ACC112 (cell line): ENCODE results near the gene TNS1.

Experiments
- H2AFZ ChIP-seq: fragments of 200-600 bp; sonication (generic); one replicate; pipeline ENCODE4 v1.6.0; 2017; ENCODE audit warnings: antibody characterized with exemption, low read length; ENCODE audit not compliant: unreplicated experiment
- H3K27ac ChIP-seq: fragments of 200-600 bp; sonication (generic); 2 replicates; pipeline ENCODE4 v1.5.1; 2014; ENCODE audit warnings: low read depth, mild to moderate bottlenecking, antibody characterized with exemption, low read length, moderate library complexity
- H3K27me3 ChIP-seq: fragments of 200-600 bp; sonication (generic); 2 replicates; pipeline ENCODE4 v1.6.1; 2014; ENCODE audit warnings: mild to moderate bottlenecking, antibody characterized with exemption, low read length, moderate library complexity, mixed read lengths; ENCODE audit not compliant: insufficient read depth
- H3K36me3 ChIP-seq: fragments of 200-600 bp; sonication (generic); 2 replicates; pipeline ENCODE4 v1.6.1; 2016; ENCODE audit warnings: mild to moderate bottlenecking, antibody characterized with exemption, low read length, moderate library complexity, mixed read lengths; ENCODE audit not compliant: insufficient read depth
- H3K4me1 ChIP-seq: fragments of 200-600 bp; sonication (generic); one replicate; pipeline ENCODE4 v1.6.1; 2016; ENCODE audit warnings: low read length, mixed read lengths; ENCODE audit not compliant: insufficient read depth, unreplicated experiment, control insufficient read depth
- H3K4me3 ChIP-seq: fragments of 200-600 bp; sonication (generic); 2 replicates; pipeline ENCODE4 v1.5.1; 2014; ENCODE audit warnings: mild to moderate bottlenecking, low read depth, low read length
- H3K79me2 ChIP-seq: fragments of 200-600 bp; sonication (generic); one replicate; pipeline ENCODE4 v1.6.0; 2016; ENCODE audit warnings: low read length; ENCODE audit not compliant: control insufficient read depth, unreplicated experiment, insufficient read depth

The TNS1 gene

GRCh38 chr2:217900780-217901360 is 101.9 kb downstream of the TNS1 start:
- H3K27me3 ChIP-seq, result no peaks in the 10 kb centered on the region
- H3K79me2 ChIP-seq, result peaks cover 28% of the 10 kb centered on the region
- peaks cover 61% of the 10 kb centered on the region for H3K4me1 ChIP-seq
- no peak overlapping the region for H3K27ac ChIP-seq
- H3K36me3 ChIP-seq, result peaks cover 14% of the 10 kb centered on the region; the same call in 1 of the 2 replicates
- peak overlapping the region; percentile 36; the same call in 1 of the 2 replicates for H3K4me3 ChIP-seq
- no peak overlapping the region for H2AFZ ChIP-seq

GRCh38 chr2:217900010-217900779 is 102.6 kb downstream of the TNS1 start:
- H2AFZ ChIP-seq, result no peak overlapping the region
- H3K4me1 ChIP-seq, result peaks cover 61% of the 10 kb centered on the region
- peaks cover 28% of the 10 kb centered on the region for H3K79me2 ChIP-seq

GRCh38 chr2:217899231-217900009 is 103.4 kb downstream of the TNS1 start:
- H3K79me2 ChIP-seq, result peaks cover 28% of the 10 kb centered on the region
- peaks cover 25% of the 10 kb centered on the region; the same call in 1 of the 2 replicates for H3K36me3 ChIP-seq
- peak overlapping the region; percentile 26; the same call in 1 of the 2 replicates for H3K27ac ChIP-seq
- no peak overlapping the region for H2AFZ ChIP-seq
- peaks cover 55% of the 10 kb centered on the region for H3K4me1 ChIP-seq
- no peaks in the 10 kb centered on the region for H3K27me3 ChIP-seq
- H3K4me3 ChIP-seq, result no peak overlapping the region

More at GRCh38 chr2:217900010-217900779, 102.6 kb downstream of the TNS1 start:
- no peak overlapping the region for H3K4me3 ChIP-seq
- peaks cover 19% of the 10 kb centered on the region; the same call in 1 of the 2 replicates for H3K36me3 ChIP-seq
- no peak overlapping the region for H3K27ac ChIP-seq
- no peaks in the 10 kb centered on the region for H3K27me3 ChIP-seq

- no peak overlapping the region for H3K27ac ChIP-seq
- no peak overlapping the region for H3K4me3 ChIP-seq
- peaks cover 28% of the 10 kb centered on the region for H3K79me2 ChIP-seq
- no peak overlapping the region for H2AFZ ChIP-seq
- peaks cover 42% of the 10 kb centered on the region for H3K4me1 ChIP-seq
- no peaks in the 10 kb centered on the region for H3K27me3 ChIP-seq
- peaks cover 28% of the 10 kb centered on the region; the same call in 1 of the 2 replicates for H3K36me3 ChIP-seq
Observed at GRCh38 chr2:217897816-217898806, 104.7 kb downstream of the TNS1 start.

- Histone ChIP-seq H3K36me3 (peaks cover 28% of the 10 kb centered on the region; the same call in 1 of the 2 replicates), H3K79me2 (peaks cover 28% of the 10 kb centered on the region), H3K27me3 (no peaks in the 10 kb centered on the region), H2AFZ (no peak overlapping the region), H3K27ac (no peak overlapping the region), H3K4me3 (no peak overlapping the region), H3K4me1 (peaks cover 33% of the 10 kb centered on the region)
Observed at GRCh38 chr2:217897091-217897715, 105.6 kb downstream of the TNS1 start.

- Histone ChIP-seq H3K79me2 (peaks cover 12% of the 10 kb centered on the region), H2AFZ (no peak overlapping the region), H3K4me1 (peaks cover 20% of the 10 kb centered on the region), H3K27me3 (no peaks in the 10 kb centered on the region), H3K36me3 (peaks cover 28% of the 10 kb centered on the region; the same call in 1 of the 2 replicates), H3K4me3 (no peak overlapping the region), H3K27ac (no peak overlapping the region)
Observed at GRCh38 chr2:217895070-217895635, 107.6 kb downstream of the TNS1 start.

GRCh38 chr2:217893440-217893839 is 109.4 kb downstream of the TNS1 start:
- Histone ChIP-seq H2AFZ (no peak overlapping the region), H3K4me3 (no peak overlapping the region), H3K27ac (no peak overlapping the region), H3K36me3 (peaks cover 37% of the 10 kb centered on the region; the same call in 1 of the 2 replicates), H3K27me3 (no peaks in the 10 kb centered on the region), H3K79me2 (peaks cover 5% of the 10 kb centered on the region), H3K4me1 (peaks cover 12% of the 10 kb centered on the region)

GRCh38 chr2:217892560-217892959 is 110.2 kb downstream of the TNS1 start:
- Histone ChIP-seq H3K36me3 (peaks cover 39% of the 10 kb centered on the region; the same call in 1 of the 2 replicates), H3K27me3 (no peaks in the 10 kb centered on the region), H3K79me2 (peaks cover 3% of the 10 kb centered on the region), H3K4me3 (no peak overlapping the region), H3K4me1 (peaks cover 15% of the 10 kb centered on the region), H2AFZ (no peak overlapping the region), H3K27ac (no peak overlapping the region)

- H2AFZ ChIP-seq, result no peak overlapping the region
- no peak overlapping the region for H3K27ac ChIP-seq
- H3K27me3 ChIP-seq, result no peaks in the 10 kb centered on the region
- H3K36me3 ChIP-seq, result peaks cover 28% of the 10 kb centered on the region; the same call in 1 of the 2 replicates
- peaks cover 15% of the 10 kb centered on the region for H3K4me1 ChIP-seq
- H3K79me2 ChIP-seq, result no peaks in the 10 kb centered on the region
- no peak overlapping the region for H3K4me3 ChIP-seq
Observed at GRCh38 chr2:217890445-217890844, 112.3 kb downstream of the TNS1 start.
